HG03135 (cell line): Measurements from ENCODE around the gene OR8B4.
A peak's percentile ranks its signal among the peaks of the same experiment; 100 is the strongest.
"Not testable (repeated sequence)": the region's sequence is repeated elsewhere in the genome, so short reads cannot be mapped to it uniquely, and the experiment has no call there.

ENCODE experiments used
- ATAC-seq: cut with Tn5 transposase; IDR thresholded peaks from one replicate; pipeline ENCODE4 v1.9.1; 2021; ENCODE audit warnings: mild to moderate bottlenecking, moderate library complexity; ENCODE audit not compliant: unreplicated experiment

Gene OR8B4

GRCh38 chr11:124409906-124410305 is 14.8 kb downstream of the OR8B4 start:
- no peak for ATAC-seq

- no peak for ATAC-seq
Observed at GRCh38 chr11:124405581-124405980, 19.1 kb downstream of the OR8B4 start.

GRCh38 chr11:124403186-124403585 is 21.5 kb downstream of the OR8B4 start:
- not testable (repeated sequence) for ATAC-seq

- peak; percentile 77 for ATAC-seq
Observed at GRCh38 chr11:124402326-124402922, 22.2 kb downstream of the OR8B4 start.

- ATAC-seq = no peak
Observed at GRCh38 chr11:124398924-124399323, 25.7 kb downstream of the OR8B4 start, which contains the start of gene OR8B3. Gene OR8B3 (minus strand): TSS chr11:124399024. CDS start chr11:124397351, 1,673 bp downstream.

- ATAC-seq = not testable (repeated sequence)
Observed at GRCh38 chr11:124396847-124397246, 27.8 kb downstream of the OR8B4 start.

- ATAC-seq = no peak
Observed at GRCh38 chr11:124394408-124394807, 30.3 kb downstream of the OR8B4 start.

GRCh38 chr11:124384399-124384798 is 40.3 kb downstream of the OR8B4 start, which contains the start of gene OR8B2:
Gene OR8B2 (minus strand): TSS chr11:124384499. CDS start chr11:124383343, 1,156 bp downstream.
- no peak for ATAC-seq

- not testable (repeated sequence) for ATAC-seq
Observed at GRCh38 chr11:124382857-124383256, 41.8 kb downstream of the OR8B4 start.

- ATAC-seq = no peak
Observed at GRCh38 chr11:124380585-124380984, 44.1 kb downstream of the OR8B4 start.

- ATAC-seq = no peak
Observed at GRCh38 chr11:124376280-124376679, 48.4 kb downstream of the OR8B4 start.
